Measurements from ENCODE around the gene UBE2L5. TPM values are rescaled to one million over a fixed set of nuclear protein-coding genes. Genes with fewer than 3 reads are reported as not detected.

Gene UBE2L5
- total and polyA plus RNA-seq, 2 of the 13 experiments (the other 11 are each of a cell fraction or from before 2014, with no cell fraction given), result 0.13 TPM; not detected in 1

- no peaks in the 10 kb centered on the region for H4K20me1 ChIP-seq (ENCODE audit: insufficient read depth, low read length)
- BruUV-seq (replicated peaks), result no TSS peak
- no peak overlapping the region for H2AFZ ChIP-seq (ENCODE audit: low read length)
- CTCF ChIA-PET (ENCODE audit: low intra/inter-chr PET ratio, low total read pairs), result no interaction called here
- DNase-seq (ENCODE audit: low spot score) (no peak), FAIRE-seq (no peak), ATAC-seq (no peak)
- H3K36me3 ChIP-seq (replicated peaks in 1 of 2; ENCODE audit: control insufficient read depth in 1 of 2, insufficient read depth in 2 of 2, low read length in 2 of 2), result no peaks in the 10 kb centered on the region
- no peak overlapping the region for H3K4me3 ChIP-seq (replicated peaks in 1 of 3; ENCODE audit: insufficient read depth in 1 of 3, low read depth in 2 of 3, low read length in 3 of 3)
- H3K4me2 ChIP-seq (ENCODE audit: low read depth, low read length), result no peak overlapping the region
- TF ChIP-seq ZBTB34 (CRISPR knock-in tag; IDR thresholded peaks at IDR 0.05) (no peak), GTF2F1 (IDR thresholded peaks at IDR 0.05; ENCODE audit: low read length) (no peak), RBM22 (optimal IDR thresholded peaks at IDR 0.05; ENCODE audit: low read length) (no peak), ZNF605 (CRISPR knock-in tag; IDR thresholded peaks at IDR 0.05) (no peak), SMAD9 (CRISPR knock-in tag; IDR thresholded peaks at IDR 0.05) (no peak), KDM6A (CRISPR knock-in tag; IDR thresholded peaks at IDR 0.05; ENCODE audit: low read depth) (no peak)
- TF ChIP-seq, protein P1, sequence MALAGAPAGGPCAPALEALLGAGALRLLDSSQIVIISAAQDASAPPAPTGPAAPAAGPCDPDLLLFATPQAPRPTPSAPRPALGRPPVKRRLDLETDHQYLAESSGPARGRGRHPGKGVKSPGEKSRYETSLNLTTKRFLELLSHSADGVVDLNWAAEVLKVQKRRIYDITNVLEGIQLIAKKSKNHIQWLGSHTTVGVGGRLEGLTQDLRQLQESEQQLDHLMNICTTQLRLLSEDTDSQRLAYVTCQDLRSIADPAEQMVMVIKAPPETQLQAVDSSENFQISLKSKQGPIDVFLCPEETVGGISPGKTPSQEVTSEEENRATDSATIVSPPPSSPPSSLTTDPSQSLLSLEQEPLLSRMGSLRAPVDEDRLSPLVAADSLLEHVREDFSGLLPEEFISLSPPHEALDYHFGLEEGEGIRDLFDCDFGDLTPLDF (CRISPR knock-in tag; IDR thresholded peaks at IDR 0.05), result no peak
- TF ChIP-seq, protein P2, sequence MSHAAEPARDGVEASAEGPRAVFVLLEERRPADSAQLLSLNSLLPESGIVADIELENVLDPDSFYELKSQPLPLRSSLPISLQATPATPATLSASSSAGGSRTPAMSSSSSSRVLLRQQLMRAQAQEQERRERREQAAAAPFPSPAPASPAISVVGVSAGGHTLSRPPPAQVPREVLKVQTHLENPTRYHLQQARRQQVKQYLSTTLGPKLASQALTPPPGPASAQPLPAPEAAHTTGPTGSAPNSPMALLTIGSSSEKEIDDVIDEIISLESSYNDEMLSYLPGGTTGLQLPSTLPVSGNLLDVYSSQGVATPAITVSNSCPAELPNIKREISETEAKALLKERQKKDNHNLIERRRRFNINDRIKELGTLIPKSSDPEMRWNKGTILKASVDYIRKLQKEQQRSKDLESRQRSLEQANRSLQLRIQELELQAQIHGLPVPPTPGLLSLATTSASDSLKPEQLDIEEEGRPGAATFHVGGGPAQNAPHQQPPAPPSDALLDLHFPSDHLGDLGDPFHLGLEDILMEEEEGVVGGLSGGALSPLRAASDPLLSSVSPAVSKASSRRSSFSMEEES (CRISPR knock-in tag; IDR thresholded peaks at IDR 0.05), result no peak
- TF ChIP-seq, protein P3, sequence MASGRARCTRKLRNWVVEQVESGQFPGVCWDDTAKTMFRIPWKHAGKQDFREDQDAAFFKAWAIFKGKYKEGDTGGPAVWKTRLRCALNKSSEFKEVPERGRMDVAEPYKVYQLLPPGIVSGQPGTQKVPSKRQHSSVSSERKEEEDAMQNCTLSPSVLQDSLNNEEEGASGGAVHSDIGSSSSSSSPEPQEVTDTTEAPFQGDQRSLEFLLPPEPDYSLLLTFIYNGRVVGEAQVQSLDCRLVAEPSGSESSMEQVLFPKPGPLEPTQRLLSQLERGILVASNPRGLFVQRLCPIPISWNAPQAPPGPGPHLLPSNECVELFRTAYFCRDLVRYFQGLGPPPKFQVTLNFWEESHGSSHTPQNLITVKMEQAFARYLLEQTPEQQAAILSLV (CRISPR knock-in tag; IDR thresholded peaks at IDR 0.05; ENCODE audit: borderline replicate concordance), result no peak
- in situ Hi-C loops (cut with HindIII; ENCODE audit: extremely low pct_ligation_motif_present, low pct_unique_long_range_greater_than_20kb), result no loop called here
- no peak overlapping the region for H3K9ac ChIP-seq (ENCODE audit: insufficient read depth, low read depth, low read length)
- H3K79me2 ChIP-seq (ENCODE audit: insufficient read depth, low read length), result no peaks in the 10 kb centered on the region
- H3K27me3 ChIP-seq (ENCODE audit: control insufficient read depth in 1 of 2, insufficient read depth in 2 of 2, low read length in 2 of 2), result no peaks in the 10 kb centered on the region
- POLR2A ChIA-PET, result no interaction called here
- intact Hi-C loops (cut with micrococcal nuclease; ENCODE audit: unreplicated experiment), result no loop called here
- H3K27ac ChIP-seq (ENCODE audit: extremely low read length, insufficient read depth, low read length), result no peak overlapping the region
- 12% methylated on average over 6 of the region's 6 CpGs for WGBS (ENCODE audit: low lambda C conversion rate)
- H3K4me1 ChIP-seq (ENCODE audit: insufficient read depth, low read length), result peaks cover 8% of the 10 kb centered on the region
- no peaks in the 10 kb centered on the region for H3K9me3 ChIP-seq (ENCODE audit: low read length)
Observed at GRCh38 chr13:30382836-30383525, 39.3 kb upstream of the UBE2L5 start.

All from HepG2 (cell line).